Measurements from ENCODE around the gene ANKRD40CL.

ANKRD40CL gene

GRCh38 chr17:50799582-50799981 lies 32.3 kb upstream of the ANKRD40CL start:
- no peak overlapping the region for H3K4me3 ChIP-seq (ENCODE audit: low read length)
- no peak for DNase-seq (ENCODE audit: low read depth)
- TF ChIP-seq CTCF (conservative IDR thresholded peaks at IDR 0.05; ENCODE audit: low read length) = no peak

GRCh38 chr17:50798424-50799288 lies 31.3 kb upstream of the ANKRD40CL start:
- no peak overlapping the region for H3K4me3 ChIP-seq (ENCODE audit: low read length)
- TF ChIP-seq CTCF (conservative IDR thresholded peaks at IDR 0.05; ENCODE audit: low read length) = no peak
- DNase-seq (ENCODE audit: low read depth) = no peak

- no peak overlapping the region for H3K4me3 ChIP-seq (ENCODE audit: low read length)
- TF ChIP-seq CTCF (conservative IDR thresholded peaks at IDR 0.05; ENCODE audit: low read length) = no peak
- no peak for DNase-seq (ENCODE audit: low read depth)
Measured at GRCh38 chr17:50797135-50797810, 30.0 kb upstream of the ANKRD40CL start.

GRCh38 chr17:50794361-50794760 lies 27.0 kb upstream of the ANKRD40CL start:
- DNase-seq (ENCODE audit: low read depth) = no peak

GRCh38 chr17:50793007-50793406 lies 25.7 kb upstream of the ANKRD40CL start:
- no peak overlapping the region for H3K4me3 ChIP-seq (ENCODE audit: low read length)
- TF ChIP-seq CTCF (conservative IDR thresholded peaks at IDR 0.05; ENCODE audit: low read length) = no peak
- DNase-seq (ENCODE audit: low read depth) = no peak

More at GRCh38 chr17:50794361-50794760, 27.0 kb upstream of the ANKRD40CL start:
- TF ChIP-seq CTCF (conservative IDR thresholded peaks at IDR 0.05; ENCODE audit: low read length) = no peak
- H3K4me3 ChIP-seq (ENCODE audit: low read length) = no peak overlapping the region

- H3K4me3 ChIP-seq (ENCODE audit: low read length) = no peak overlapping the region
- no peak for TF ChIP-seq CTCF (conservative IDR thresholded peaks at IDR 0.05; ENCODE audit: low read length)
Measured at GRCh38 chr17:50792132-50792531, 24.8 kb upstream of the ANKRD40CL start.

GRCh38 chr17:50790618-50791017 lies 23.3 kb upstream of the ANKRD40CL start:
- no peak overlapping the region for H3K4me3 ChIP-seq (ENCODE audit: low read length)
- TF ChIP-seq CTCF (conservative IDR thresholded peaks at IDR 0.05; ENCODE audit: low read length) = no peak
- no peak for DNase-seq (ENCODE audit: low read depth)

More at GRCh38 chr17:50792132-50792531, 24.8 kb upstream of the ANKRD40CL start:
- no peak for DNase-seq (ENCODE audit: low read depth)

All from AG10803 (cell line).